DND-41 (cell line): ENCODE measurements around the gene KCNMA1.

ENCODE experiments used
- ATAC-seq: fragments of 200-7000 bp; cut with Tn5 transposase; 3 replicates; pipeline ENCODE4 v1.9.1; 2021; ENCODE audit warnings: low read depth; ENCODE audit not compliant: insufficient read depth
- DNase-seq: peaks from one replicate; pipeline ENCODE4 v3.0.0-alpha.2; 2020
- H2AFZ ChIP-seq: 2 replicates; pipeline ENCODE4 v1.6.0; 2012; ENCODE audit warnings: low read depth, low read length
- H3K27ac ChIP-seq: 2 replicates; pipeline ENCODE4 v1.5.1; 2012; ENCODE audit warnings: low read length, inconsistent platforms
- H3K27me3 ChIP-seq: fragments of 200-600 bp; sonication (generic); 2 replicates; pipeline ENCODE4 v1.6.0; 2012; ENCODE audit warnings: low read length, mild to moderate bottlenecking, inconsistent platforms; ENCODE audit not compliant: insufficient read depth, poor library complexity
- H3K36me3 ChIP-seq: 2 replicates; pipeline ENCODE4 v1.5.1; 2012; ENCODE audit warnings: low read length, inconsistent platforms; ENCODE audit not compliant: insufficient read depth
- H3K4me1 ChIP-seq: 2 replicates; pipeline ENCODE4 v1.5.1; 2012; ENCODE audit warnings: mild to moderate bottlenecking, low read length; ENCODE audit not compliant: insufficient read depth
- H3K4me2 ChIP-seq: 2 replicates; pipeline ENCODE4 v1.6.0; 2012; ENCODE audit warnings: mild to moderate bottlenecking, moderate library complexity, low read length, inconsistent platforms; ENCODE audit not compliant: insufficient read depth
- H3K4me3 ChIP-seq, 2 experiments: fragments of 200-600 bp in 1 of 2; shearing (Covaris generic) in 1 of 2; 2 replicates each; pipeline ENCODE4 v1.5.1; 2012 to 2016; ENCODE audit warnings: inconsistent platforms in 2 of 2, low read length in 2 of 2, mild to moderate bottlenecking in 2 of 2, low read depth in 1 of 2, moderate library complexity in 1 of 2
- H3K79me2 ChIP-seq: 2 replicates; pipeline ENCODE4 v1.6.0; 2012; ENCODE audit warnings: low read length, inconsistent platforms; ENCODE audit not compliant: insufficient read depth
- H3K9ac ChIP-seq: 2 replicates; pipeline ENCODE4 v1.6.0; 2012; ENCODE audit warnings: low read depth, mild to moderate bottlenecking, inconsistent platforms, low read length, moderate library complexity
- H3K9me3 ChIP-seq: 2 replicates; pipeline ENCODE4 v1.5.1; 2012; ENCODE audit warnings: low read length, moderate library complexity, mild to moderate bottlenecking, inconsistent platforms; ENCODE audit not compliant: insufficient read depth, severe bottlenecking
- H4K20me1 ChIP-seq: 2 replicates; pipeline ENCODE4 v1.6.0; 2012; ENCODE audit warnings: low read length; ENCODE audit not compliant: insufficient read depth
- CTCF ChIP-seq: IDR thresholded peaks from 2 replicates; pipeline ENCODE4 v1.5.1; 2012; ENCODE audit warnings: borderline replicate concordance, low read length, moderate library complexity, mild to moderate bottlenecking; ENCODE audit not compliant: poor library complexity, severe bottlenecking; ENCODE audit errors: extremely low read depth
- EZH2 ChIP-seq: IDR thresholded peaks from 3 replicates; pipeline ENCODE4 v1.6.1; 2012; ENCODE audit warnings: borderline replicate concordance, low read depth, mild to moderate bottlenecking, moderate library complexity, low read length, inconsistent platforms; ENCODE audit not compliant: severe bottlenecking

KCNMA1 gene

GRCh38 chr10:76887223-76888010 is 750.2 kb downstream of the KCNMA1 start:
- Histone ChIP-seq H3K36me3 (no peaks in the 10 kb centered on the region), H3K4me2 (no peak overlapping the region), H3K4me1 (no peaks in the 10 kb centered on the region), H4K20me1 (no peaks in the 10 kb centered on the region), H3K9me3 (no peaks in the 10 kb centered on the region), H3K27ac (no peak overlapping the region), H3K4me3 (no peak overlapping the region), H3K9ac (no peak overlapping the region), H3K79me2 (no peaks in the 10 kb centered on the region), H3K27me3 (no peaks in the 10 kb centered on the region), H2AFZ (no peak overlapping the region)
- TF ChIP-seq EZH2 (no peak), CTCF (no peak)
- no peak for DNase-seq
- ATAC-seq: no peak

- no peak for ATAC-seq
These were observed 751.8 kb downstream of the KCNMA1 start for GRCh38 chr10:76885816-76886215.

GRCh38 chr10:76884673-76885275 is 752.8 kb downstream of the KCNMA1 start:
- no peak overlapping the region for H3K9ac ChIP-seq
- H3K27ac ChIP-seq: no peak overlapping the region
- no peaks in the 10 kb centered on the region for H3K9me3 ChIP-seq
- H3K79me2 ChIP-seq: no peaks in the 10 kb centered on the region
- no peaks in the 10 kb centered on the region for H3K36me3 ChIP-seq
- no peaks in the 10 kb centered on the region for H3K27me3 ChIP-seq
- no peak overlapping the region for H3K4me3 ChIP-seq
- ATAC-seq: no peak
- no peaks in the 10 kb centered on the region for H4K20me1 ChIP-seq
- H3K4me1 ChIP-seq: no peaks in the 10 kb centered on the region
- no peak overlapping the region for H2AFZ ChIP-seq
- no peak for DNase-seq
- no peak overlapping the region for H3K4me2 ChIP-seq
- TF ChIP-seq EZH2 (no peak), CTCF (no peak)

More at GRCh38 chr10:76885816-76886215, 751.8 kb downstream of the KCNMA1 start:
- Histone ChIP-seq H3K36me3 (no peaks in the 10 kb centered on the region), H3K27ac (no peak overlapping the region), H3K4me2 (no peak overlapping the region), H3K9ac (no peak overlapping the region), H4K20me1 (no peaks in the 10 kb centered on the region), H3K4me3 (no peak overlapping the region), H3K27me3 (no peaks in the 10 kb centered on the region), H3K4me1 (no peaks in the 10 kb centered on the region), H3K9me3 (no peaks in the 10 kb centered on the region), H2AFZ (no peak overlapping the region), H3K79me2 (no peaks in the 10 kb centered on the region)
- TF ChIP-seq EZH2: no peak
- TF ChIP-seq CTCF: no peak
- DNase-seq: no peak
